HG03139 (cell line): ENCODE results near the gene CCDC82.

Experiments
- ATAC-seq: cut with Tn5 transposase; IDR thresholded peaks from one replicate; pipeline ENCODE4 v1.9.1; 2021; ENCODE audit not compliant: unreplicated experiment

CCDC82 gene

DNA sequence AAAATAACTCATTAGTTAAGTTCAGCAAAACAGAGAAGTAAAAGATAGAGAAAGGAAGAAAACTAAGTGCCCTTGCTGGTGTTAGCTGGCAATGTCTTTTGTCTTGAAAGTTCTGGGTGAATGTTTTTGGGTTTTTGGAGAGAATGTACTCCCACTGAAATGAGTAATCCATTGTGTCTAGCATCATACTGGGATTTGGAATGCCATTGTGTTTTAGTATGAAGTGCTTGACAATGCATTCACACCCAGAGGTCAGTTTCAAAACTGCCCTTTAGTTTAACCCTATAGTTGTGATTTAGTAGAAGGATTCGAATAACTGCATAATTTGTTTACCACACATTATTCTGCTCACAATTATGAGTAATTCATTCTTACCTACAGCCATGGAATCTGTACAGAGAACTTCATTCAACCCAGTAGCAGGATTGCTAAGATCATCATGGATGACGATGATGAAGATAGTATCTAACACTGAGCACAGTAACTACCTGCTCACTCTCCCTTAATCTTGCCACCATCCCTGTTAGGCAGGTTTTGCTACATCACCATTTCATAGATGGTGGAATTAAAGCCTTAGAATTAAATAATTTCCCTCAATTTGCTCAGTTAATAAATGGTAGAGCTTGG, 80.6 kb downstream of the CCDC82 start:
- ATAC-seq = no peak

DNA sequence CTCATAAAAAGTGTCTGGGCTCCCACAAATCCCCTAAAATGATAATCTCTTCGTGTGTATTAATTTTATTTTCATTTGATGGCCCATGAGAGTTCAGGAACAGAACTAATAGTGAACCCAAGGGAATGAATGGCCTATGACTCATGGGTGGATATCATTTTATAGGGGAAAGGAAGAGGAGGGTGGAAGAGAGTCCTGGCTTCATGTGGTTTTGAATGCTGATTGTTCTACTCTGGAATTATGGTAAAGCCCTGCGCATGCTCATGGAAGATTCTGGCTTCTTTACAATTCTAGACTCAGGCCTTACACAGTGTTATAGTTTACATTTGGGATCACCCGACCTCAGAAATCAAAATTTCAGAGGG, 82.0 kb downstream of the CCDC82 start:
- no peak for ATAC-seq

DNA sequence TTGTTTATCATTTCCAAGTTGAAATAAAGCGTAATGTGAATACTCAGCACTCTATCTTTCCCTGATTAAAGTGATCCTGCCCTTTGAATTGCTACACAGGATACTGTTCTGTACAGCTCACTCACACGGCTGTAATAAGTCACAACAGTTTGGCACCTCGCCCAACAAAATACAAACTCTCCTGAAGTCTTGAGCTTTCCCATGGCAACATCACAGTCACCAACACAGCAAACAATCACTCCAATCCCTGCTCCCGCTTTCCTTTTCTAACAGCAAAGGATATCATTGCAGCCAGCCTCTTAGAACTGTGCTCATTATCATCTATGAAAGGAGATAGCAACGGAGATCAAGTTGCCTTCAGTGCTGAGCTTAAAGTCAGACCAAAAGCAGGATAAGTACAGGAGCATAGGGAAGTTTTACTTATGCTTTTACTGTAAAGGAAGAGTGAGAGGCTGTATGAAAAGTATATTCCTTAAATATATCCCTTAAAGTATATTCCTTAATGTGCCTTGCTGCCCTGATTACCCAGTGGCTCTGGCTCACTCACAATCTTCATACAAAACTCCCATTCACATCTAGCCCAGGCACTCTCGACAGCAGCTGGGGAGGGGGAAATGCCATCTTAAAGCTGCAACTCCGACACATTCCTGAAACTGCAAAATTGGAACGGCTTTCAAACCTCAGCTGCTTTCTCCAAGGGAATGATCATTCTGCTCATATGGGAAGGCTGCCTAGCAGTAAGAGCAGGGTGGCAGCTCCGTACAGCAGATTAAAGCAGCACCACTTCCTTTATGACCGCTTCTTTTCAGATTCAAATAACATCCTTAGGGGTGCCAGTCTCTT, 82.6 kb downstream of the CCDC82 start:
- ATAC-seq = no peak

DNA sequence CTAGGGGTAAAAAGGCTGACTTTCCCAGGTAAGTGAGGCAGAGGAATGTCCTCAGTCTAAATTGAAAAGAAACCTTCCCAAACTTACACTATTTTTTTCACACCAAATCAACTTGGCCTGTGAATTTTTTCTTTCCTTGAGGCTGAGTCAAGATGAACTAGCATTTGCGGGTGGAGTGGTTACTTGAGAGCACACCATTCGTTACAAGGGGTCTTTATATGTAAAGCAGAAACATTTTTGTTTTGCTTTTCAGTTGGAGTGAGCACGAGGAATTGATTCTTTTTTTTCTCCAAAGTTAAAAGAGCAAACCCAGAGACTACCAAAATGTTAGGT, 83.1 kb downstream of the CCDC82 start:
- no peak for ATAC-seq

DNA sequence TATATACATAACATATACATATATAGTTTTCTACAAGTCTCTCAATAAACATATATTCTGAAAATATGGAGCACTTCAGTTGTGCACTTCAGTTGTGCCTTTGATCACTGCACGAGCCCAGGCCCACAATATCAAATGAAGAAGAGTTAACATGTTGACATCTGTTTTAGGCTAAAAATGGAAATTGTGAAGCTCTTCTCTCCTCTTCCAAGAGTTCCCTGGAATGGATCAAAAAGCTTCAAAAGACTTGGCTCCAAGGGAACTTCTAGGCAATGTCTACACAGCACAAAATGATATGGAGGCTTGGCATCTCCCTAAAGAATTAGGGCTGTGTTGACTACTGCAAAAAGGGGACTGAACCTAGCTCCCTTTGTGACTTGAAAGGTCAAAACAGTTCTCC, 83.6 kb downstream of the CCDC82 start:
- ATAC-seq = no peak

DNA sequence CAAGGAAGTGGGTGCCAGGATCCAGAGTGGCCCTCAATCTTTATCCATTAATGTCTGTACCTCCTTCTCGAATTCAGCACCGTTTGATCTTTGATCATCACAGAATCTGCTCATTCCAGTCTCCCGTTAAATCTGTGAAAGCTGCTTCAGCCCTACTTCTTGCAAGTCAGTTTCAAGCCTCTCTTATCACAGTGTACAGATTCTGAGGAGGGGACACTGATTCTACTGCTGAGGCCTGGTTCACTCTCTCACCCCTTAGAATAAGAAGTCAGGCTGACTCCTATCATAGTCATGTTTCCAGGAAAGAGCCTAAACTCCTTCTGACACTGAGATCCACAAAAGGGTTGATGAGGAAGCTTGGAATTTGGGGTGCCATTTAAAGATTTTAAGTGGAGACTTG, 85.7 kb downstream of the CCDC82 start:
- ATAC-seq = no peak

DNA sequence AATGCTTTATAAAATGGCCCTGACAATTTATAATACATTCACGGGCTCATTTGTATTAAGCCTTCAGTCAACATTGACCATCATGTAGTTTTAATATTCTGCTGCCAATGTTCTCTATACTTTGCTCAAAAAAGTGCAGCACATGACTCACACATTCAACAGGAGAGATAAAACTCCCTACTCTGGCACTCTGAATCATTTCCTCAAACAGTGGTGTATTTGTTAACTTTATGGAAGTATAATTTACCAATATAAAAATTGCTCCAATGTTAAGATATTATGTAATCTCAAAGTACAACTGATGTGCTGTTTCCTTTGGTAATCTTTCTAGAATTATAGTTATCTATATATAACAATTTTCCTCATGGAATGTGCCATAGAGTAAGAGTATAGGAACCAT, 86.6 kb downstream of the CCDC82 start:
- ATAC-seq = no peak
